ENCODE results near the gene GLB1L3. TPM values are rescaled to one million over a fixed set of nuclear protein-coding genes. Genes with fewer than 3 reads are reported as not detected.
A peak's percentile ranks its signal among the peaks of the same experiment; 100 is the strongest.

GLB1L3 gene
- total RNA-seq, 1 experiment from 2014 or later, result not detected

- DNase-seq, result no peak
- Histone ChIP-seq H3K27me3 (replicated peaks; ENCODE audit: control insufficient read depth, insufficient read depth, low read length) (no peaks in the 10 kb centered on the region), H3K4me1 (0 out of 2 replicates have a peak, but pooled peaks cover 10% of the 10 kb centered on the region), H3K9me3 (no peaks in the 10 kb centered on the region), H3K36me3 (ENCODE audit: control insufficient read depth, insufficient read depth, low read length) (no peaks in the 10 kb centered on the region; the same call in 1 of the 2 replicates), H3K4me3 (ENCODE audit: low read depth, low read length) (no peak overlapping the region)
- Mint-ChIP-seq H3K9me3 (ENCODE audit: unreplicated experiment) (no peaks in the 10 kb centered on the region), H3K27me3 (ENCODE audit: insufficient read depth, unreplicated experiment) (no peaks in the 10 kb centered on the region), H3K4me3 (ENCODE audit: unreplicated experiment) (no peak overlapping the region), H3K27ac (ENCODE audit: unreplicated experiment) (no peak overlapping the region), H3K4me1 (ENCODE audit: low read depth, unreplicated experiment) (peaks cover 7% of the 10 kb centered on the region), H3K36me3 (ENCODE audit: insufficient read depth, unreplicated experiment) (peaks cover 29% of the 10 kb centered on the region)
- BruUV-seq (replicated peaks), result no TSS peak
- POLR2A ChIA-PET, result no interaction called here
- CTCF ChIA-PET, result no interaction called here
- no peak for TF ChIP-seq CTCF (IDR thresholded peaks at IDR 0.05; ENCODE audit: insufficient read depth in 1 of 2, low read depth in 1 of 2, low read length in 1 of 2, severe bottlenecking in 1 of 2, unreplicated experiment in 1 of 2)
- intact Hi-C loops (cut with micrococcal nuclease; ENCODE audit: unreplicated experiment), result loop anchor here (5.0 kb wide), 1 partner anchor 82 kb away; the partner anchor contains the start of gene GLB1L2
These were observed 25.5 kb upstream of the GLB1L3 start for GRCh38 chr11:134250675-134251074.

GRCh38 chr11:134252346-134253187 lies 23.6 kb upstream of the GLB1L3 start:
- Mint-ChIP-seq H3K4me1 (ENCODE audit: low read depth, unreplicated experiment) (peaks cover 7% of the 10 kb centered on the region), H3K27ac (ENCODE audit: unreplicated experiment) (peak overlapping the region; percentile 63), H3K4me3 (ENCODE audit: unreplicated experiment) (peak overlapping the region; percentile 89), H3K27me3 (ENCODE audit: insufficient read depth, unreplicated experiment) (no peaks in the 10 kb centered on the region), H3K36me3 (ENCODE audit: insufficient read depth, unreplicated experiment) (peaks cover 26% of the 10 kb centered on the region), H3K9me3 (ENCODE audit: unreplicated experiment) (no peaks in the 10 kb centered on the region)
- H3K9me3 ChIP-seq, result no peaks in the 10 kb centered on the region
- peak in 1 of 2 experiments; percentile 54 for DNase-seq
- no TSS peak for BruUV-seq (replicated peaks)
- peak overlapping the region; percentile 64 for H3K4me3 ChIP-seq (ENCODE audit: low read depth, low read length)
- CTCF ChIA-PET, result interaction anchor here (1.1 to 1.3 kb wide), 2 partner anchors 8 to 28 kb away, joined by 6 to 8 read pairs; partner anchors contain the start of genes NCAPD3 and VPS26B
- TF ChIP-seq CTCF (IDR thresholded peaks at IDR 0.05; ENCODE audit: insufficient read depth in 1 of 2, low read depth in 1 of 2, low read length in 1 of 2, severe bottlenecking in 1 of 2, unreplicated experiment in 1 of 2), result no peak
- H3K36me3 ChIP-seq (ENCODE audit: control insufficient read depth, insufficient read depth, low read length), result no peaks in the 10 kb centered on the region; the same call in 1 of the 2 replicates
- H3K27me3 ChIP-seq (replicated peaks; ENCODE audit: control insufficient read depth, insufficient read depth, low read length), result no peaks in the 10 kb centered on the region
- H3K4me1 ChIP-seq, result 0 out of 2 replicates have a peak, but pooled peaks cover 10% of the 10 kb centered on the region
- POLR2A ChIA-PET, result interaction anchor here (0.5 to 1.1 kb wide), 2 partner anchors 9 to 13 kb away, joined by 3 to 6 read pairs; no protein-coding TSS in a partner anchor
- intact Hi-C loops (cut with micrococcal nuclease; ENCODE audit: unreplicated experiment), result loop anchor here (1.0 to 5.0 kb wide), 2 partner anchors 28 to 80 kb away; partner anchors contain the start of genes GLB1L2 and VPS26B

Measured in Caco-2 (cell line).